B cell (primary cell): ENCODE measurements around the gene CSNK1G1. TPM values are rescaled to one million over a fixed set of nuclear protein-coding genes. Genes with fewer than 3 reads are reported as not detected.

Experiments
- ATAC-seq: fragments of 200-7000 bp; cut with Tn5 transposase; one replicate; pipeline ENCODE4 v1.10.0; 2021; ENCODE audit warnings: low read depth, mild to moderate bottlenecking, moderate number of reproducible peaks, moderate library complexity
- CTCF ChIA-PET: fragments of 350-600 bp; sonication (Branson Sonifier 250); formaldehyde crosslinking; loops from one replicate; lab custom pipeline; 2021; ENCODE audit warnings: antibody characterized with exemption, inconsistent platforms; lab: Charles Lee
- POLR2A ChIA-PET: fragments of 350-600 bp; sonication (Branson Sonifier 250); formaldehyde crosslinking; loops from one replicate; lab custom pipeline; 2021; ENCODE audit warnings: antibody characterized with exemption; lab: Charles Lee
- DNase-seq: peaks from one replicate; pipeline ENCODE4 v3.0.0; 2013
- H2AFZ ChIP-seq: 2 replicates; pipeline ENCODE4 v1.6.1; 2012; ENCODE audit warnings: mild to moderate bottlenecking, low read depth, low read length; ENCODE audit not compliant: insufficient read depth, poor library complexity, severe bottlenecking
- H3K27ac ChIP-seq, 2 donors: 1 replicate in 1 of 2; 2 replicates in 1 of 2; pipeline ENCODE4 v1.5.1; 2012 to 2013; ENCODE audit warnings: low read length in 2 of 2, mild to moderate bottlenecking in 2 of 2, moderate library complexity in 1 of 2
- H3K27me3 ChIP-seq, 4 experiments: fragments of 200-600 bp in 1 of 4; sonication (generic) in 1 of 4; replicated peaks in 1 of 4; 1 replicate in 2 of 4; 2 replicates in 2 of 4; pipeline versions ENCODE4 v1.6.1 to v1.7.0; 2013 to 2016; ENCODE audit warnings: low read length in 3 of 4, mild to moderate bottlenecking in 2 of 4, mixed read lengths in 1 of 4, moderate library complexity in 1 of 4; ENCODE audit not compliant: insufficient read depth in 4 of 4, control insufficient read depth in 3 of 4; ENCODE audit errors: control extremely low read depth in 1 of 4
- H3K36me3 ChIP-seq, 2 experiments: replicated peaks in 1 of 2; 1 replicate in 1 of 2; 2 replicates in 1 of 2; pipeline versions ENCODE4 v1.6.1 to v1.7.1; 2013; ENCODE audit warnings: low read length in 1 of 2; ENCODE audit not compliant: insufficient read depth in 2 of 2, control insufficient read depth in 1 of 2; ENCODE audit errors: control extremely low read depth in 1 of 2, extremely low read depth in 1 of 2
- H3K4me1 ChIP-seq, 2 donors: fragments of 200-600 bp in 1 of 2; sonication (generic) in 1 of 2; 1 replicate in 1 of 2; 2 replicates in 1 of 2; pipeline versions ENCODE4 v1.5.1 to v1.6.1; 2013 to 2017; ENCODE audit warnings: low read length in 2 of 2; ENCODE audit not compliant: control insufficient read depth in 2 of 2, insufficient read depth in 2 of 2
- H3K4me2 ChIP-seq: replicated peaks from 2 replicates; pipeline ENCODE3; 2012; ENCODE audit warnings: mild to moderate bottlenecking, low read depth, low read length; ENCODE audit not compliant: poor library complexity, severe bottlenecking
- H3K4me3 ChIP-seq, 5 experiments: fragments of 200-600 bp in 1 of 5; sonication (generic) in 1 of 5; 1 replicate in 3 of 5; 2 replicates in 2 of 5; pipeline versions ENCODE4 v1.5.1 to v1.7.0; 2011 to 2016; ENCODE audit warnings: low read length in 4 of 5, mild to moderate bottlenecking in 4 of 5, low read depth in 2 of 5, control low read depth in 1 of 5, moderate library complexity in 1 of 5; ENCODE audit not compliant: insufficient read depth in 1 of 5; ENCODE audit errors: control extremely low read depth in 1 of 5, extremely low read depth in 1 of 5
- H3K79me2 ChIP-seq: fragments of 200-600 bp; sonication (generic); one replicate; pipeline ENCODE4 v1.6.0; 2016; ENCODE audit warnings: low read length; ENCODE audit not compliant: control insufficient read depth, insufficient read depth
- H3K9ac ChIP-seq: fragments of 200-600 bp; sonication (generic); 2 replicates; pipeline ENCODE4 v1.6.1; 2017; ENCODE audit warnings: mild to moderate bottlenecking, low read length, moderate library complexity
- H3K9me3 ChIP-seq, 3 donors: one replicate each; pipeline versions ENCODE4 v1.6.1 to v1.7.1; 2013; ENCODE audit warnings: low read length in 2 of 3; ENCODE audit not compliant: control insufficient read depth in 2 of 3, insufficient read depth in 1 of 3; ENCODE audit errors: control extremely low read depth in 1 of 3
- H4K20me1 ChIP-seq: 2 replicates; pipeline ENCODE4 v1.6.0; 2012; ENCODE audit warnings: mild to moderate bottlenecking, low read length; ENCODE audit not compliant: insufficient read depth, control insufficient read depth, poor library complexity, severe bottlenecking
- H3K27ac Mint-ChIP-seq: one replicate; pipeline ENCODE4 v1.8.0; 2021; ENCODE audit warnings: mixed read lengths
- H3K27me3 Mint-ChIP-seq: one replicate; pipeline ENCODE4 v1.8.0; 2021; ENCODE audit warnings: mixed read lengths
- H3K4me1 Mint-ChIP-seq: one replicate; pipeline ENCODE4 v1.8.0; 2021; ENCODE audit warnings: mixed read lengths
- H3K4me3 Mint-ChIP-seq: one replicate; pipeline ENCODE4 v1.8.0; 2021; ENCODE audit warnings: mixed read lengths
- H3K9me3 Mint-ChIP-seq: one replicate; pipeline ENCODE4 v1.8.0; 2022; ENCODE audit warnings: mixed read lengths; ENCODE audit not compliant: insufficient read depth
- EZH2 ChIP-seq: IDR thresholded peaks from 2 replicates; pipeline ENCODE4 v1.6.1; 2012; ENCODE audit warnings: borderline replicate concordance, low read depth, mild to moderate bottlenecking, moderate library complexity, low read length; ENCODE audit not compliant: insufficient read depth, poor library complexity, severe bottlenecking
- WGBS: methylation state at CpG from one replicate; pipeline ENCODE4 v1.1.5; 2013; ENCODE audit warnings: missing lambda C conversion rate; ENCODE audit not compliant: insufficient coverage; 5-methylcytosine and 5-hydroxymethylcytosine counted together
- intact Hi-C: fragments of 100-400 bp; cut with micrococcal nuclease; formaldehyde crosslinking; loops from one replicate; pipeline ENCODE4 v1.10.0; 2022
- polyA plus RNA-seq: library from polyadenylated mRNA; depleted of rRNA; stranded (reverse); fragments of >200 nt; gene quantifications from 2 replicates; pipeline ENCODE4 v1.2.3, GENCODE V29; 2012
- total RNA-seq, 2 donors: library from RNA; stranded (reverse); fragments of 120-200 nt in 1 of 2; gene quantifications; 1 replicate in 1 of 2; 2 replicates in 1 of 2; pipeline versions ENCODE4 v1.2.3 to v1.2.4, GENCODE V29; 2013 to 2022
- TF ChIP-seq, protein P1 (sequence below): fragments of 200-600 bp; IDR thresholded peaks from one replicate; pipeline ENCODE4 v1.8.0; 2022; ENCODE audit warnings: antibody characterized with exemption, mild to moderate bottlenecking

Gene CSNK1G1
- total and polyA plus RNA-seq, 2 donors (not counting 1 experiment from before 2014, with no cell fraction given): 5.2 to 40.3 TPM

- H3K4me3 Mint-ChIP-seq: no peak overlapping the region
- H3K27me3 ChIP-seq: no peaks in the 10 kb centered on the region
Measured at GRCh38 chr15:64233299-64233698, 122.7 kb downstream of the CSNK1G1 start.

DNA sequence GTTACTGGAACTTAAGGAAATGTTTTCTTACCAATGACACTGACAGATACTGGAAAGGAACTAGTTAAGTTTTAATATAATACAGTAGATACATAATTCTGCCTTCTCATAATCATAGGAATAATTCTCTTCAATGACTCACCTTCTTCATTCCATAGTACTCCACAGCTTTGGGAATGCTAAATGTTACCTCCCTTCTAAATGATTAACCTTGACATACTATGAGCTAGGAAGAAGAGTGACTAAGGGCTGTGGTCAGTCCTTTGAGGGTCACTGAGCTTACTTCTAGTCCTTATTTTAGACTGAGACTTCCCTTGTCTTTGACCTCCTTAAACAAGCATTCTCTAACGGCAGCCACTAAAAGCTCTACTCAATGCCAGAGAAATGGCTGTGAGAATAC lies 123.6 kb downstream of the CSNK1G1 start:
- Histone ChIP-seq H2AFZ (no peak overlapping the region), H3K4me2 (no peak overlapping the region), H3K79me2 (peaks cover 5% of the 10 kb centered on the region), H4K20me1 (peaks cover 8% of the 10 kb centered on the region), H3K36me3 (no peaks in the 10 kb centered on the region), H3K9me3 (no peaks in the 10 kb centered on the region), H3K4me3 (no peak overlapping the region), H3K4me1 (no peaks in the 10 kb centered on the region), H3K27ac (no peak overlapping the region), H3K9ac (no peak overlapping the region), H3K27me3 (no peaks in the 10 kb centered on the region)
- POLR2A ChIA-PET: no interaction called here
- intact Hi-C loops: no loop called here
- DNase-seq (no peak), ATAC-seq (no peak)
- Mint-ChIP-seq H3K9me3 (no peaks in the 10 kb centered on the region), H3K4me3 (no peak overlapping the region), H3K27ac (no peak overlapping the region), H3K4me1 (peaks cover 16% of the 10 kb centered on the region), H3K27me3 (no peaks in the 10 kb centered on the region)
- CTCF ChIA-PET: interaction anchor here (0.7 kb wide), 1 partner anchor 8 kb away, joined by 3 read pairs; no protein-coding TSS in a partner anchor
- no peak for TF ChIP-seq EZH2
- TF ChIP-seq, protein P1, sequence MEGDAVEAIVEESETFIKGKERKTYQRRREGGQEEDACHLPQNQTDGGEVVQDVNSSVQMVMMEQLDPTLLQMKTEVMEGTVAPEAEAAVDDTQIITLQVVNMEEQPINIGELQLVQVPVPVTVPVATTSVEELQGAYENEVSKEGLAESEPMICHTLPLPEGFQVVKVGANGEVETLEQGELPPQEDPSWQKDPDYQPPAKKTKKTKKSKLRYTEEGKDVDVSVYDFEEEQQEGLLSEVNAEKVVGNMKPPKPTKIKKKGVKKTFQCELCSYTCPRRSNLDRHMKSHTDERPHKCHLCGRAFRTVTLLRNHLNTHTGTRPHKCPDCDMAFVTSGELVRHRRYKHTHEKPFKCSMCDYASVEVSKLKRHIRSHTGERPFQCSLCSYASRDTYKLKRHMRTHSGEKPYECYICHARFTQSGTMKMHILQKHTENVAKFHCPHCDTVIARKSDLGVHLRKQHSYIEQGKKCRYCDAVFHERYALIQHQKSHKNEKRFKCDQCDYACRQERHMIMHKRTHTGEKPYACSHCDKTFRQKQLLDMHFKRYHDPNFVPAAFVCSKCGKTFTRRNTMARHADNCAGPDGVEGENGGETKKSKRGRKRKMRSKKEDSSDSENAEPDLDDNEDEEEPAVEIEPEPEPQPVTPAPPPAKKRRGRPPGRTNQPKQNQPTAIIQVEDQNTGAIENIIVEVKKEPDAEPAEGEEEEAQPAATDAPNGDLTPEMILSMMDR: no peak
- no CpG with 5 or more reads among the region's 1 CpG for WGBS

More at GRCh38 chr15:64233299-64233698, 122.7 kb downstream of the CSNK1G1 start:
- Histone ChIP-seq H2AFZ (no peak overlapping the region), H3K79me2 (peaks cover 5% of the 10 kb centered on the region), H3K9me3 (no peaks in the 10 kb centered on the region), H3K36me3 (no peaks in the 10 kb centered on the region), H3K27ac (no peak overlapping the region), H3K9ac (no peak overlapping the region), H3K4me3 (no peak overlapping the region), H3K4me1 (no peaks in the 10 kb centered on the region), H3K4me2 (no peak overlapping the region), H4K20me1 (peaks cover 8% of the 10 kb centered on the region)
- ChIA-PET POLR2A (no interaction called here), CTCF (no interaction called here)
- no peaks in the 10 kb centered on the region for H3K27me3 Mint-ChIP-seq
- DNase-seq (no peak), ATAC-seq (no peak)
- intact Hi-C loops: no loop called here
- WGBS: 100% methylated on average over 3 of the region's 4 CpGs
- H3K9me3 Mint-ChIP-seq: no peaks in the 10 kb centered on the region
- H3K4me1 Mint-ChIP-seq: peaks cover 18% of the 10 kb centered on the region
- TF ChIP-seq EZH2: no peak
- TF ChIP-seq, protein P1: no peak
- no peak overlapping the region for H3K27ac Mint-ChIP-seq
